Measurements from ENCODE around the gene SLC30A3. TPM values are rescaled to one million over a fixed set of nuclear protein-coding genes. Genes with fewer than 3 reads are reported as not detected.
"Not testable (repeated sequence)": the region's sequence is repeated elsewhere in the genome, so short reads cannot be mapped to it uniquely, and the experiment has no call there.

The SLC30A3 gene
- total and polyA plus RNA-seq, 4 donors, result 2.9 to 30.2 (median 12.1) TPM

DNA sequence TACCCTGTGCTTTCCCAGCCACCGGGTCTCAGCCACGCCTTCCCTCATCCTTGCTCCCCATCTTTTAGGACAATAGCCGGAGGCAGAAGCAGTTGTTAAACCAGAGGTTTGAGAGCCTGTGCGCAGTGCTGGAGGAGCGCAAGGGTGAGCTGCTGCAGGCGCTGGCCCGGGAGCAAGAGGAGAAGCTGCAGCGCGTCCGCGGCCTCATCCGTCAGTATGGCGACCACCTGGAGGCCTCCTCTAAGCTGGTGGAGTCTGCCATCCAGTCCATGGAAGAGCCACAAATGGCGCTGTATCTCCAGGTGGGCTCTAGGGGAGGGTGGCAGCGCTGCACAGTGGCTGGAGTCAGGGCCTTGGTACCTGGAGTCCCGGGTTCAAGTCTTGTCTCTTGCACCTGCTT is 42.7 kb upstream of the SLC30A3 start:
- Histone ChIP-seq H3K4me1 (ENCODE audit: control insufficient read depth, insufficient read depth, low read length) (peaks cover 31% of the 10 kb centered on the region), H3K9me3 (ENCODE audit: control insufficient read depth, insufficient read depth, low read length) (no peaks in the 10 kb centered on the region), H3K36me3 (ENCODE audit: control insufficient read depth, insufficient read depth, low read length) (peaks cover 10% of the 10 kb centered on the region), H3K27me3 (ENCODE audit: control insufficient read depth, insufficient read depth, low read length) (peaks cover 41% of the 10 kb centered on the region), H3K27ac (ENCODE audit: low read depth, low read length) (no peak overlapping the region), H3K4me3 (ENCODE audit: low read depth, low read length) (no peak overlapping the region)
- WGBS (ENCODE audit: insufficient coverage), result 92% methylated on average over 16 of the region's 16 CpGs
- DNase-seq (ENCODE audit: low read depth in 4 of 6, low spot score in 6 of 6), result no peak

DNA sequence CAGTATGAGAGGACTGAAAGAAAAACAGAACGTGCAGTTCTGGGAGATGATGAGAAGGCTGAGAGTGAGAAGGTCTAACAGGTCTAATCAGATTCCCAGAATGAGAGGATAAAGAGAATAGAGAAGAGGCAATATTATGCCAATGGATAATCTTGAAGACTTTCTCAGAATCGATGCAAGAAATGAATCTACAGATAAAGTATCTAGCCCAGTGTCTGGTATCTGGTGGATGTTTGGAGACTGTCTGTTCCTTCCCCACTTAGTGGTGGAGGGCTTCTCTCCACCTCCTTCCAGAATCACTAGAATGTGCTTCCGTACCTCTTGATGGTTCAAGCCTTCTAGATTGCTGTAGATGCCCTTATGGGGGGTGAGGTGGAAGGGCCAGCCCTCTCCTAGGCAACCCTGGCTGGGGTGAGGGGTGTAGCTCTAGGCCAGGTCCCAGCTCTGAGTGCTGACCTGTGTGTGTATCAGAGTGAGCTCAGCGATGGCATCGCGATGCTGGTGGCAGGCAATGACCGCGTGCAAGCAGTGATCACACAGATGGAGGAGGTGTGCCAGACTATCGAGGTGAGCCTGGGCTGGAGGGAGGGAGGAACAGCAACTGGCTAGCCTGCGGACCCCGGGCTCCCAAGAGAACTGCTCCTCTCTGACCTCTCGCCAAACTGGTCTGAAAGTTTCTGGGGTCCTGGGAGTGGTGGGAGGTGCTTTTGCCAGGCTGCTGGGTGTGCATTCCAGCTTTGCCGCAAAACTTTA is 41.8 kb upstream of the SLC30A3 start:
- H3K4me3 ChIP-seq (ENCODE audit: low read depth, low read length), result no peak overlapping the region
- peaks cover 31% of the 10 kb centered on the region for H3K4me1 ChIP-seq (ENCODE audit: control insufficient read depth, insufficient read depth, low read length)
- H3K36me3 ChIP-seq (ENCODE audit: control insufficient read depth, insufficient read depth, low read length), result peaks cover 10% of the 10 kb centered on the region
- DNase-seq (ENCODE audit: low read depth in 4 of 6, low spot score in 6 of 6), result no peak
- no peaks in the 10 kb centered on the region for H3K9me3 ChIP-seq (ENCODE audit: control insufficient read depth, insufficient read depth, low read length)
- 89% methylated on average over 11 of the region's 13 CpGs for WGBS (ENCODE audit: insufficient coverage)
- H3K27ac ChIP-seq (ENCODE audit: low read depth, low read length), result no peak overlapping the region
- H3K27me3 ChIP-seq (ENCODE audit: control insufficient read depth, insufficient read depth, low read length), result peaks cover 41% of the 10 kb centered on the region

DNA sequence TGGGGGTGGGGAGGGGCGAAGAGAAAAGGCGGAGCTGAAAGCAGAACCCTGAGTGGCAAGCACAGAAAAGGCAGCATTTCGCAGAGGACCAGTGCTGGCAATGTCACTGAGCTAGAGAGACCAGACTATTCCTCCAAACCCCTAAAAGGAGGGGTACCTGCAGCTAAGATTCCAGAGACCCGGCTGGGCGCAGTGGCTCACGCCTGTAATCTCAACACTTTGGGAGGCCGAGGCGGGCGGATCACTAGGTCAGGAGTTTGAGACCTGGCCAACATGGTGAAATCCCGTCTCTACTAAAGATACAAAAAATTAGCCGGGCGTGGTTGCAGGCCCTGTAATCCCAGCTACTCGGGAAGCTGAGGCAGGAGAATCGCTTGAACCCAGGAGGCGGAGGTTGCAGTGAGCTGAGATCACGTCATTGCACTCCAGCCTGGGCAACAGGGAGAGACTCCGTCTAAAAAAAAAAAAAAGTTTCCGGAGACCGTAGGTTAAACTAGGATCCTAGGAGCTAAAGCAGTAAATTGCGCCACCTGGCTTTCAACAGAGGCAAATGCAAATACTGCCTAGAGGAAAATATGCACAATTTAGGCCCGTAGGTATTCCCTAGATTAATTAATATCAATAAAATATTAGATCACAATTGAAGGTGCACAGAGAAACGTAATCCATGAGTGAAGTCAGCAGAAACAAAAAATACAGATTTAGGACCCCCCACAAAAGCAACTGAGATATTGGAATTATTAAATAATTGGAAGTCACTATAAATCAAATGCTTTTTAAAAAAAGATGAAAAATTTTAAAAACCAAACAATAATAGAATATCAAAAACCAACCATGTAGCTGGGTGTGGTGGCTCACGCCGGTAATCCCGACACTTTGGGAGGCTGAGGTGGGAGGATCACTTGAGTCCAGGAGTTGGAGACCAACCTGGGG is 40.5 kb upstream of the SLC30A3 start:
- Histone ChIP-seq H3K4me1 (ENCODE audit: control insufficient read depth, insufficient read depth, low read length) (peaks cover 27% of the 10 kb centered on the region), H3K27me3 (ENCODE audit: control insufficient read depth, insufficient read depth, low read length) (peaks cover 37% of the 10 kb centered on the region), H3K9me3 (ENCODE audit: control insufficient read depth, insufficient read depth, low read length) (no peaks in the 10 kb centered on the region), H3K36me3 (ENCODE audit: control insufficient read depth, insufficient read depth, low read length) (peaks cover 4% of the 10 kb centered on the region), H3K4me3 (ENCODE audit: low read depth, low read length) (no peak overlapping the region), H3K27ac (ENCODE audit: low read depth, low read length) (no peak overlapping the region)
- DNase-seq (ENCODE audit: low read depth in 4 of 6, low spot score in 6 of 6), result peak in 2 of 6 donors; percentile 69 to 84
- WGBS (ENCODE audit: insufficient coverage), result 46% methylated on average over 17 of the region's 25 CpGs

DNA sequence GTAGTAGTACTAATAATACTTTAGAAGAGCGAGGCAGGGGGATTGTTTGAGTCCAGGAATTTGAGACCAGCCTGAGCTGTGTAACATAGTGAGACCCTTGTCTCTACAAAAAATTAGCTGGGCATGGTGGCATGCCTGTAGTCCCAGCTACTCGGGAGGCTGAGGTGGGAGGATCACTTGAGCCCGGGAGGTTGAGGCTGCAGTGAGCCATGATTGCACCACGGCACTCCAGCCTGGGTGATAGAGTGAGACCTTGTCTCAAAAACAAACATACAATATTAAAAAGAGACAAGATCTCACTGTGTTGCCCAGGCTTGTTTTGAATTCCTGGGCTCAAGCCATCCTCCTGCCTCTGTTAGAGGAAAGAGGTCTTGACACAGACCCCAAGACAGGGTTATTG is 37.8 kb upstream of the SLC30A3 start:
- H3K36me3 ChIP-seq (ENCODE audit: control insufficient read depth, insufficient read depth, low read length); DNase-seq (ENCODE audit: low read depth in 4 of 6, low spot score in 6 of 6); H3K27ac ChIP-seq (ENCODE audit: low read depth, low read length); H3K4me1 ChIP-seq (ENCODE audit: control insufficient read depth, insufficient read depth, low read length); H3K4me3 ChIP-seq (ENCODE audit: low read depth, low read length); H3K9me3 ChIP-seq (ENCODE audit: control insufficient read depth, insufficient read depth, low read length): not testable (repeated sequence)
- H3K27me3 ChIP-seq (ENCODE audit: control insufficient read depth, insufficient read depth, low read length), result peaks cover 14% of the 10 kb centered on the region
- WGBS (ENCODE audit: insufficient coverage), result 100% methylated on average over 1 of the region's 4 CpGs

DNA sequence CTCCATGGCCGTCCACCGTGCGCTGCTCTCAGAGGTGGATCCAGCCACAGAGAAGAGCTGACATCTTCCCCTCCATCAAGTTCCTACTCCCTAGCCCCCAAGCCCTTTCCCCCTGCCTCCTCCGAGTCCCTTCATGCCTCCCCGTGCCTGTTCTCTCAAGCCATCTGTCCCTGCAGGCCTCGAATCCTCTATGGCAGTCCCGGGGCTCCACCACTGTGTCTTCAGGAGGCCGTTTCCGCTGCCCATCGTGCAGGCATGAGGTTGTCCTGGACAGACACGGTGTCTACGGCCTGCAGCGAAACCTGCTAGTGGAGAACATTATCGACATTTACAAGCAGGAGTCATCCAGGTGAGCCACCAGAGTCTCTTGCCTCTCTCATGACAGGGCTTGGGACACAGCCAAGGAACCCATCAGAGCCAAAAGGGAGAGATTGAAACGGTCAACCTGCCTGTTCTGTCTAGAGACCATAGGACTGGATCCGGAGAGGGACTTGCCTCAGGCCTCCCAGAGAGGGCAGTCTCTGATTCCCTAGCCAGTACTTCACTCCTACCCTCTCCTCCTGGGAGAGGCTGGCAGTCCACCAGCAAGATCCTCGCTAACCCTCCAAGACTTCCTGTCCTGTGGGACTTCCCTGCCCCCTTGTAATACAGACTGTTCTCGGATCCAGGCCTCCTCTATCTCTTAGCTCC is 35.7 kb upstream of the SLC30A3 start:
- H3K4me3 ChIP-seq (ENCODE audit: low read depth, low read length), result no peak overlapping the region
- H3K4me1 ChIP-seq (ENCODE audit: control insufficient read depth, insufficient read depth, low read length), result peaks cover 5% of the 10 kb centered on the region
- H3K36me3 ChIP-seq (ENCODE audit: control insufficient read depth, insufficient read depth, low read length), result no peaks in the 10 kb centered on the region
- no peak overlapping the region for H3K27ac ChIP-seq (ENCODE audit: low read depth, low read length)
- 84% methylated on average over 17 of the region's 18 CpGs for WGBS (ENCODE audit: insufficient coverage)
- no peaks in the 10 kb centered on the region for H3K9me3 ChIP-seq (ENCODE audit: control insufficient read depth, insufficient read depth, low read length)
- no peak for DNase-seq (ENCODE audit: low read depth in 4 of 6, low spot score in 6 of 6)
- H3K27me3 ChIP-seq (ENCODE audit: control insufficient read depth, insufficient read depth, low read length), result peaks cover 3% of the 10 kb centered on the region

DNA sequence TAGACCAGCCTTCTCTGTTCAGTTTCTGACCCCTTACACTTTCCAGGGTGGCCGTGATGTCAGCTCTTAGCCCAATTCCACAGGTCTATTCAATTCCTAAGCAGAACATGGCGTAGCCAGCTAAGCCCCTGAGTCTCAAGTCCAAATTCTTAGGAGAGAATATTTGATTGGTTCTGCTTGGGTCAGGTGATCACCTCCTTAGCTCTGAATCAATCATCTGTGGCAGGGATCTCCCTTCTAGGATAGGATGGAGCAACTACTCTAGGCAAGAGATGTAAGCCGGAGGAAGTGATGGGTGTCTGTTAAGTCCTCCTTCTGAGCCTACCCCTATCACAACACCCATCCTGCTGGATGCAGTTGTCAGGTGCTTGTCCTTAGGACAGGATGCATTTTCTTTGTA is 34.3 kb upstream of the SLC30A3 start:
- no CpG with 5 or more reads among the region's 3 CpGs for WGBS (ENCODE audit: insufficient coverage)
- Histone ChIP-seq H3K27me3 (ENCODE audit: control insufficient read depth, insufficient read depth, low read length) (peaks cover 5% of the 10 kb centered on the region), H3K4me3 (ENCODE audit: low read depth, low read length) (no peak overlapping the region), H3K36me3 (ENCODE audit: control insufficient read depth, insufficient read depth, low read length) (no peaks in the 10 kb centered on the region), H3K4me1 (ENCODE audit: control insufficient read depth, insufficient read depth, low read length) (no peaks in the 10 kb centered on the region), H3K9me3 (ENCODE audit: control insufficient read depth, insufficient read depth, low read length) (no peaks in the 10 kb centered on the region), H3K27ac (ENCODE audit: low read depth, low read length) (no peak overlapping the region)
- DNase-seq (ENCODE audit: low read depth in 4 of 6, low spot score in 6 of 6), result no peak

DNA sequence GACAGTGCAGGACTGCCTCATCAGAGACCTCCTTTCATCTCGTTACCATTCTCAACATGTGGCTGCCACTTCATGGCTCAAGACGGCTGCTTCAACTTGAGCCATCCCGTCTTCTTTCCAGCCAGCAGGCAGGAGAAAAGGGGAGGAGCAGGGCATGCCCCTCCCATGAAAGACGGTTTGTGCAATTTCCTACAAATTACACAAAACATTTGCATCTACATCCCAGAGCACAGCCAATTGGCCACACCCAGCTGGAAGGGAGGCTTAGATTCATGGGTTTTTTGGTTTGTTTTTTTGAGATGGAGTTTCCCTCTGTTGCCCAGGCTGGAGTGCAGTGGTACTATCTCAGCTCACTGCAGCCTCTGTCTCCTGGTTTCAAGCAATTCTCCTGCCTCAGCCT is 33.6 kb upstream of the SLC30A3 start:
- Histone ChIP-seq H3K4me1 (ENCODE audit: control insufficient read depth, insufficient read depth, low read length) (no peaks in the 10 kb centered on the region), H3K27me3 (ENCODE audit: control insufficient read depth, insufficient read depth, low read length) (peaks cover 12% of the 10 kb centered on the region), H3K27ac (ENCODE audit: low read depth, low read length) (no peak overlapping the region), H3K4me3 (ENCODE audit: low read depth, low read length) (no peak overlapping the region), H3K36me3 (ENCODE audit: control insufficient read depth, insufficient read depth, low read length) (no peaks in the 10 kb centered on the region), H3K9me3 (ENCODE audit: control insufficient read depth, insufficient read depth, low read length) (no peaks in the 10 kb centered on the region)
- WGBS (ENCODE audit: insufficient coverage), result 55% methylated on average over 3 of the region's 4 CpGs
- no peak for DNase-seq (ENCODE audit: low read depth in 4 of 6, low spot score in 6 of 6)

DNA sequence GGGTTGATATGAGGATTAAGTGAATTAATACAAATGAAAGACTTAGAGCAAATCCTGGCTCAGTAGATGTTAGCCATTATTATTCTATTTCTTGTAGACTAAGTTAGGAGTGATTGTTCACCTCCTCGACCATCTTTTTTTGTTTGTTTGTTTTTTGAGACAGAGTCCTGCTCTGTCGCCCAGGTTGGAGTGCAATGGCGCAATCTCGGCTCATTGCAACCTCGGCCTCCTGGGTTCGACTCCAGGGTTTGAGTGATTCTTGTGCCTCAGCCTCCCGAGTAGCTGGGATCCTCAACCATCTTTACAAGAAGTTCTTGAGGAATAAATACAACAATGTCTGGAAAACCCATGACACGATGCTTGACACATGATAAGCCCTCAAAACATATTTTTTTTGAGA is 32.1 kb upstream of the SLC30A3 start:
- no peak for DNase-seq (ENCODE audit: low read depth in 4 of 6, low spot score in 6 of 6)
- no peak overlapping the region for H3K4me3 ChIP-seq (ENCODE audit: low read depth, low read length)
- peaks cover 12% of the 10 kb centered on the region for H3K27me3 ChIP-seq (ENCODE audit: control insufficient read depth, insufficient read depth, low read length)
- no peaks in the 10 kb centered on the region for H3K36me3 ChIP-seq (ENCODE audit: control insufficient read depth, insufficient read depth, low read length)
- 93% methylated on average over 7 of the region's 8 CpGs for WGBS (ENCODE audit: insufficient coverage)
- H3K4me1 ChIP-seq (ENCODE audit: control insufficient read depth, insufficient read depth, low read length), result no peaks in the 10 kb centered on the region
- H3K9me3 ChIP-seq (ENCODE audit: control insufficient read depth, insufficient read depth, low read length), result no peaks in the 10 kb centered on the region
- H3K27ac ChIP-seq (ENCODE audit: low read depth, low read length), result no peak overlapping the region

DNA sequence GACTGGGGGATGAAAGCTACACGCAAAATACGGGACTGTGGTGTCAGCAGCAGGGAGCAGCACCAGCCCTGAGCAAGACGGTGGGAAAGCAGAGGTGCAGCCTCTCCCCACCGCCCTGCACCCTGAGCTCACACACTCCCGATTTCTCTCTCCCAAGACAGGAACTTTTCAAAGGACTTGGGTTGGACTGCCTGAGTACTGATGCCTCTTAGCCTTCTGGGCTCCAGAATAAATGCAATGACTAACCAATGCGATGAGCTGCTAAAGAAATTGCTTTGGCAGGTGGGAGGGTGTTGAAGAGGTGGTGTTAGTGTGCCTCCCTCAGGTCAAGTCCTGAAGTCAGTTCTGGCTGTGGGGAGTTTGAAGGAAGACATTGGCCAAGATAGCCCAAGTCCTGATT is 29.0 kb upstream of the SLC30A3 start:
- Histone ChIP-seq H3K9me3 (ENCODE audit: control insufficient read depth, insufficient read depth, low read length) (no peaks in the 10 kb centered on the region), H3K36me3 (ENCODE audit: control insufficient read depth, insufficient read depth, low read length) (no peaks in the 10 kb centered on the region), H3K4me3 (ENCODE audit: low read depth, low read length) (no peak overlapping the region), H3K27me3 (ENCODE audit: control insufficient read depth, insufficient read depth, low read length) (peaks cover 12% of the 10 kb centered on the region), H3K4me1 (ENCODE audit: control insufficient read depth, insufficient read depth, low read length) (no peaks in the 10 kb centered on the region), H3K27ac (ENCODE audit: low read depth, low read length) (no peak overlapping the region)
- 18% methylated on average over 5 of the region's 6 CpGs for WGBS (ENCODE audit: insufficient coverage)
- no peak for DNase-seq (ENCODE audit: low read depth in 4 of 6, low spot score in 6 of 6)
